Fibroblast of pulmonary artery (primary cell): ENCODE data around the gene RMRP.

Experiments
- DNase-seq: peaks from one replicate; pipeline ENCODE4 v3.0.0-alpha.2; 2010; ENCODE audit warnings: low read depth
- H3K4me3 ChIP-seq: replicated peaks from 2 replicates; pipeline ENCODE4 v1.5.1; 2011; ENCODE audit warnings: low read depth, mild to moderate bottlenecking, control low read depth, low read length, moderate library complexity
- CTCF ChIP-seq: IDR thresholded peaks from 2 replicates; pipeline ENCODE4 v1.5.1; 2011; ENCODE audit warnings: mild to moderate bottlenecking, control low read depth, low read length, inconsistent platforms; ENCODE audit errors: missing control alignments

The RMRP gene

DNA sequence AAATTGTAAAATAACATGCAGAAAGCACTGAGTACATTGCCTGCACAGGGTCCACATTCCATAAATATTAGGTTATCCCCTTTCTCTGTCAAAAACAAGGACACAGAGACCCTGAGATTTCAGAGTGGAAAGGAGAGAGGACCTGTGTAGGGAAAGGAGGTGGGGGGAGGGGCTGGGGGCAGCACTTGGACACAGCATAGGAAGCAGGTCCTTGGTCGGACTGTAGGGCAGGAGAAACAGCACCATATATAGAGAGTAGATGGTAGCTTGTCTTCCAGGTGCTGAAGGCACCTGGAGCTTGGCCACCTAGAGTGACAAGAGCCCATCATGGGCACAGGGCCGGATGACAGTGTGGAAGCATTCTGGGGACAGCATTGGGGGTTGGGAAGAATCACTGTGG lies 29.5 kb upstream of the RMRP start:
- no peak for DNase-seq

DNA sequence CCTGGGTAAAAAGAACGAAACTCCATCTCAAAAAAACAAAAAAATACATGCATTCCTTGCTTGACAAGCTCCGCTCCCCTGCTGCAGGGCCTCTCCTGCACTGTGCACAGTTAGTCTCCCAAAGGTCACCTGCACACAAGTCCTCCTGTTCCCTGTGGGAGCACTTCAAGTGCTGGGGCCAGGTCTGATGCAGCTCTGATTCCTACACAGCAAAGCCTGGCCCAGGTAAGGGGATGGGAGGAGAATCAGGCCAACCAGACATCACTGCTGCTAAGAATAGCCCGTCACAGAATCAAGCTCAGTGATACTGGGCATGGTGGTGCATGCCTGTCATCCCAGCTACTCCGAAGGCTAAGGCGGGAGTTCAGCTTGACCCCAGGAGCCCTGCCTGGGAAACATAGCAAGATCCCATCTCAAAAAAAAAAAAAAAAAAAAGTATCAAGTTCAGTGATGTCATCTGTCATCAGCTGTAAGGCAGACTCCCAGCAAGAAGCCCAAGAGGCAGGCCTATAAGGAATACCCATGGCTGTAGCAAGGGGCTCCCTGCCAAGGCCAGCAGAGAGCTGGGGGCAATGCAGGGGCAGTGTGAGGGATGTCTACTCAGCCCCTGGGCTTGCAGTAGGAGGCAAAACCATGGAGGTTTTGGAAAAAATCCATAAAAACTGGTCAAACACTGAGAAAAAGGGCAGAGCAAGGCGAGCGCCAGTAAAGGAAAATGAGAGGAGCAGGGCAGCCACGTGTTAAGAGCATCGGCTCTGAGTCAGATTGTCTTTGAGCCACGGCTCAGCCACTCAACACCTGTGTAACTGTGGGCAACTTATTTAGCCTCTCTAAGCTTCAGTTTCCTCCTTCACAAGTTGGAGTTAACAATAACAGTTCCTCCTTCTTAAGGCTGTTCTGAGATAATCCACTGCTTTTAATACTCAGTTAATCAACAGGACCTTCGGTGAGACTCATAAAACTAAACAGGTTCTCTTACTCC lies 28.7 kb upstream of the RMRP start:
- H3K4me3 ChIP-seq, result peak overlapping the region; percentile 87
- peak; percentile 44 for DNase-seq
- TF ChIP-seq CTCF, result no peak

More for the DNA sequence above, 29.5 kb upstream of the RMRP start:
- H3K4me3 ChIP-seq, result peak overlapping the region; percentile 87
- TF ChIP-seq CTCF, result no peak

DNA sequence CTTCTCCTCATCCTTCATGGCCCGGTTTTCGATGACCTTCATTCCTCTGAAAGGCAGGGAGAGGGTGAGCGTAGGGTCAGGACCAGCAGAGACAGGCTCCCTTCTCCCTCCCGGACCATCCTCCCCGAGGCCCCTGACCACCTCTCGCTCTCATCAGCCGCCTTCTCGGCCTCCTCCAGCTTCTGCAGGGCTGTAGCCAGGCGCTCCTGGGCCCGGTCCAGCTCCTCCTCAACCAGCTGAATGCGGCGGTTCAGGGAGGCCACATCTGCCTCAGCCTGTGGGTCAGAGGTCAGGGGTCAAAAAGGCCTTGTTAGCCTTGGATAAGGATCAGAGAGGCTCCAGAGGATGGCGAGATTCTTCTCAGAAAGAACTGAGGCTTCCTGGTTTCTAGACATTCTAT lies 27.7 kb upstream of the RMRP start:
- TF ChIP-seq CTCF, result no peak
- no peak overlapping the region for H3K4me3 ChIP-seq
- DNase-seq, result no peak

DNA sequence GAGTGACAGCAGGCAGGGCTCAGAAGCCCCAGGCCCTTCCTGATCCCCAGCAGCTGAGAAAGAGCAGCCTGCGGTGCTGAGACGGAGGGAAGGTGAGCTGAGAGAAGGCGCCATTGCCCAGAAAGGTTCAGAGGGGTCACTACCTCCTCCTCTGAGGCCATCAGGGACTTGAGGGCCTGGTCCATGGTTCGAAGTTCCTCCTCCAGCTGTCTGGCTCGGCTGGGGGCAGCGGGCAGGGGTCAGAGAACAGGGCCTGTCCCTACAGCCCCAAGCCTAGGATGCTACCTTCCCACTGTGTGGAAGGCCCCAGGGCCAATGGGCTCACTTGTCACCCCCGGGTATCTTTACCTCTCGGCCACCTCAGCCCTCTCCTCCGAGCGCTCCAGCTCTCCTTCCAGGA lies 27.1 kb upstream of the RMRP start:
- TF ChIP-seq CTCF, result no peak
- DNase-seq, result no peak
- no peak overlapping the region for H3K4me3 ChIP-seq

GRCh38 chr9:35683323-35683722 lies 25.5 kb upstream of the RMRP start:
- H3K4me3 ChIP-seq, result no peak overlapping the region
- DNase-seq, result no peak
- TF ChIP-seq CTCF, result no peak

- H3K4me3 ChIP-seq, result no peak overlapping the region
- no peak for DNase-seq
- TF ChIP-seq CTCF, result no peak
These were observed 24.9 kb upstream of the RMRP start for GRCh38 chr9:35682520-35683315.
